ENCODE measurements around the gene CORO2B.

CORO2B gene

GRCh38 chr15:68635141-68635540, 56.3 kb downstream of the CORO2B start:
- H3K4me3 ChIP-seq (ENCODE audit: low read depth, low read length), result no peak overlapping the region
- TF ChIP-seq CTCF (IDR thresholded peaks at IDR 0.05; ENCODE audit: low read depth, low read length), result no peak

- no peak for TF ChIP-seq CTCF (IDR thresholded peaks at IDR 0.05; ENCODE audit: low read depth, low read length)
- no peak overlapping the region for H3K4me3 ChIP-seq (ENCODE audit: low read depth, low read length)
Observed at GRCh38 chr15:68636256-68636655, 57.5 kb downstream of the CORO2B start.

GRCh38 chr15:68637767-68638404, 59.1 kb downstream of the CORO2B start:
- no peak for TF ChIP-seq CTCF (IDR thresholded peaks at IDR 0.05; ENCODE audit: low read depth, low read length)
- H3K4me3 ChIP-seq (ENCODE audit: low read depth, low read length), result no peak overlapping the region

- H3K4me3 ChIP-seq (ENCODE audit: low read depth, low read length), result no peak overlapping the region
- no peak for TF ChIP-seq CTCF (IDR thresholded peaks at IDR 0.05; ENCODE audit: low read depth, low read length)
Observed at GRCh38 chr15:68638953-68639515, 60.2 kb downstream of the CORO2B start.

GRCh38 chr15:68639926-68640600, 61.3 kb downstream of the CORO2B start:
- no peak for TF ChIP-seq CTCF (IDR thresholded peaks at IDR 0.05; ENCODE audit: low read depth, low read length)
- no peak overlapping the region for H3K4me3 ChIP-seq (ENCODE audit: low read depth, low read length)

GRCh38 chr15:68640791-68641331, 62.1 kb downstream of the CORO2B start:
- no peak overlapping the region for H3K4me3 ChIP-seq (ENCODE audit: low read depth, low read length)
- no peak for TF ChIP-seq CTCF (IDR thresholded peaks at IDR 0.05; ENCODE audit: low read depth, low read length)

GRCh38 chr15:68641376-68641775, 62.6 kb downstream of the CORO2B start:
- H3K4me3 ChIP-seq (ENCODE audit: low read depth, low read length), result no peak overlapping the region
- TF ChIP-seq CTCF (IDR thresholded peaks at IDR 0.05; ENCODE audit: low read depth, low read length), result no peak

All from WI38 (cell line).